Measurements from ENCODE around the gene BARHL1. TPM values are rescaled to one million over a fixed set of nuclear protein-coding genes. Genes with fewer than 3 reads are reported as not detected.
A peak's percentile ranks its signal among the peaks of the same experiment; 100 is the strongest.

Gene BARHL1
- total RNA-seq, 1 donor from 2014 or later: 2.4 TPM

GRCh38 chr9:132590318-132591182, 8.1 kb downstream of the BARHL1 start:
- Mint-ChIP-seq H3K36me3 (ENCODE audit: low read depth, unreplicated experiment) (peaks cover 4% of the 10 kb centered on the region), H3K4me3 (ENCODE audit: unreplicated experiment) (no peak overlapping the region), H3K9me3 (ENCODE audit: unreplicated experiment) (no peaks in the 10 kb centered on the region), H3K27me3 (ENCODE audit: unreplicated experiment) (peaks cover 16% of the 10 kb centered on the region), H3K27ac (ENCODE audit: unreplicated experiment) (no peak overlapping the region), H3K4me1 (ENCODE audit: unreplicated experiment) (peaks cover 38% of the 10 kb centered on the region)
- DNase-seq (ENCODE audit: low spot score): no peak
- TF ChIP-seq CTCF (IDR thresholded peaks at IDR 0.05; ENCODE audit: unreplicated experiment): no peak

DNA sequence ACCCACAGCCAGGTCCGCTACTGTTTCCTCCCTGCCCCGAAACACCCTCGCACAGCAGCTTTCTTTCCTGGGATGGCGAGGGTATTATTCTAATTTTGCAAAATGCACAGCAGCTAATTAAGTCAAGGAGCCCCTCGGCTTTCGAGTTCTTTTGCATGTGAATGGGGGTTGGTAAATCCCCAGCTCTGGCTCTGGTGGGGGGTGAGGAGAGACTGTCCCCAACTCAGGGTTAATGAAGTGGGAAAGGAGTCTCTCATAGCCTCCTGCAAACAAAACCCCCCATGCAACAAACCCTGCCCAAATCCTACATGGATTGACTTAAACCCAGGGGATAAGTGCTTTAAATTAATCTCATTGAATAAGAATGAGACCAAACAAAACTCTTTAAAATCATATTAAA, 8.8 kb downstream of the BARHL1 start:
- Mint-ChIP-seq H3K27ac (ENCODE audit: unreplicated experiment) (no peak overlapping the region), H3K27me3 (ENCODE audit: unreplicated experiment) (peaks cover 13% of the 10 kb centered on the region), H3K4me3 (ENCODE audit: unreplicated experiment) (peak overlapping the region; percentile 71)

DNA sequence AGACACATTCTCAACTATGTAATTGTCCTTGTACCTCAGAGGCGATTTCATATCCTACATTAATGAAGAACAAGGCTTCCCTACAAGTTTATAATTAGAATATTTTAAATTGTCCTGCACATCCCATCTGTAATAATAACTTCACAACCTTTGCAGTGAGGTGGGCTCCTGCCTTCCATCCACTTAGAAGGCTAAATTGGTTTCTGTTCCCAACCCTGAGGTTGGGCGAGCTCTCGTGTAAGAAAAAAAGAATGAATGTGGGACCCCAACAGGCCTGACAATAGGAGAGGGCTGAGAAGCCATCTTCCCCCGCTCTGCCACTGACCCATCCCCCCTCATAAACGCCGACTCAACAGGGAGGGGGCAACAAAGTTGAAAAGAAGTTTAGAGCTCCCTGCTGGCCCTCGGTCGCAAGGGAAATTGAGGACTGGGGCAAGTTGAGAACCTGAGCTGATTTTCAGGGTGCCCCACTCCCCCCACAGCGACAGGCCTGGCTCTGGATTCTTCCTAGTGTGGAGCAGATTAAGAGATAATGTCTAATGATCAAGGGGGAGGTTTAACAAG, 9.4 kb downstream of the BARHL1 start:
- no peak for DNase-seq (ENCODE audit: low spot score)
- Mint-ChIP-seq H3K9me3 (ENCODE audit: unreplicated experiment) (no peaks in the 10 kb centered on the region), H3K27ac (ENCODE audit: unreplicated experiment) (no peak overlapping the region), H3K36me3 (ENCODE audit: low read depth, unreplicated experiment) (peaks cover 11% of the 10 kb centered on the region), H3K27me3 (ENCODE audit: unreplicated experiment) (peaks cover 15% of the 10 kb centered on the region), H3K4me1 (ENCODE audit: unreplicated experiment) (peaks cover 38% of the 10 kb centered on the region), H3K4me3 (ENCODE audit: unreplicated experiment) (peak overlapping the region; percentile 3)
- no peak for TF ChIP-seq CTCF (IDR thresholded peaks at IDR 0.05; ENCODE audit: unreplicated experiment)

More for the DNA sequence above, 8.8 kb downstream of the BARHL1 start:
- Mint-ChIP-seq H3K4me1 (ENCODE audit: unreplicated experiment) (peaks cover 38% of the 10 kb centered on the region), H3K9me3 (ENCODE audit: unreplicated experiment) (no peaks in the 10 kb centered on the region), H3K36me3 (ENCODE audit: low read depth, unreplicated experiment) (peaks cover 6% of the 10 kb centered on the region)
- TF ChIP-seq CTCF (IDR thresholded peaks at IDR 0.05; ENCODE audit: unreplicated experiment): no peak
- no peak for DNase-seq (ENCODE audit: low spot score)

GRCh38 chr9:132592451-132592850, 10.0 kb downstream of the BARHL1 start:
- peaks cover 45% of the 10 kb centered on the region for H3K4me1 Mint-ChIP-seq (ENCODE audit: unreplicated experiment)
- no peak for DNase-seq (ENCODE audit: low spot score)
- H3K27me3 Mint-ChIP-seq (ENCODE audit: unreplicated experiment): peaks cover 15% of the 10 kb centered on the region
- peaks cover 11% of the 10 kb centered on the region for H3K36me3 Mint-ChIP-seq (ENCODE audit: low read depth, unreplicated experiment)
- no peaks in the 10 kb centered on the region for H3K9me3 Mint-ChIP-seq (ENCODE audit: unreplicated experiment)
- H3K4me3 Mint-ChIP-seq (ENCODE audit: unreplicated experiment): no peak overlapping the region
- H3K27ac Mint-ChIP-seq (ENCODE audit: unreplicated experiment): no peak overlapping the region
- TF ChIP-seq CTCF (IDR thresholded peaks at IDR 0.05; ENCODE audit: unreplicated experiment): no peak

GRCh38 chr9:132594412-132594811, 12.0 kb downstream of the BARHL1 start:
- no peak for DNase-seq (ENCODE audit: low spot score)
- Mint-ChIP-seq H3K9me3 (ENCODE audit: unreplicated experiment) (no peaks in the 10 kb centered on the region), H3K36me3 (ENCODE audit: low read depth, unreplicated experiment) (peaks cover 13% of the 10 kb centered on the region), H3K27ac (ENCODE audit: unreplicated experiment) (no peak overlapping the region), H3K27me3 (ENCODE audit: unreplicated experiment) (peaks cover 9% of the 10 kb centered on the region), H3K4me3 (ENCODE audit: unreplicated experiment) (peak overlapping the region; percentile 37), H3K4me1 (ENCODE audit: unreplicated experiment) (peaks cover 55% of the 10 kb centered on the region)
- no peak for TF ChIP-seq CTCF (IDR thresholded peaks at IDR 0.05; ENCODE audit: unreplicated experiment)

All from endothelial cell (in vitro differentiated cells).